K562 (cell line): ENCODE measurements around the gene SAMD8. TPM values are rescaled to one million over a fixed set of nuclear protein-coding genes. Genes with fewer than 3 reads are reported as not detected.

Experiments used
- CBX1 ChIP-seq: sonication (generic); IDR thresholded peaks from 2 replicates; pipeline ENCODE4 v1.6.1; 2016; ENCODE audit warnings: antibody characterized with exemption, low read depth, mild to moderate bottlenecking
- ERF ChIP-seq: fragments of 450-650 bp; formaldehyde crosslinking; IDR thresholded peaks from 2 replicates; pipeline ENCODE4 v1.4.0; 2020; ENCODE audit warnings: mild to moderate bottlenecking, mixed read lengths
- KAT2B ChIP-seq: IDR thresholded peaks from one replicate; pipeline ENCODE4 v1.6.1; 2012; ENCODE audit warnings: low read depth, mild to moderate bottlenecking, control low read depth, inconsistent platforms, low read length, moderate library complexity
- NONO ChIP-seq, 2 experiments: fragments of 200-400 bp in 1 of 2; fragments of 450-650 bp in 1 of 2; formaldehyde crosslinking in 1 of 2; IDR thresholded peaks; 2 replicates each; pipeline ENCODE4 v1.6.1; 2017; ENCODE audit warnings: low read depth in 2 of 2, mild to moderate bottlenecking in 2 of 2, moderate library complexity in 2 of 2, low read length in 1 of 2
- NR1H2 ChIP-seq: sonication (generic); formaldehyde crosslinking; IDR thresholded peaks from 2 replicates; pipeline ENCODE4 v1.4.0; 2020; ENCODE audit warnings: mild to moderate bottlenecking, missing genetic modification reagents
- POLR2AphosphoS5 ChIP-seq: IDR thresholded peaks from 2 replicates; pipeline ENCODE4 v1.6.1; 2011; ENCODE audit warnings: mild to moderate bottlenecking, low read depth, low read length, moderate library complexity; ENCODE audit not compliant: control insufficient read depth, insufficient read depth
- RB1 ChIP-seq: fragments of 450-650 bp; IDR thresholded peaks from 2 replicates; pipeline ENCODE4 v1.6.1; 2017; ENCODE audit warnings: low read depth, mild to moderate bottlenecking
- SPI1 ChIP-seq: IDR thresholded peaks from 2 replicates; pipeline ENCODE4 v1.6.1; 2011; ENCODE audit warnings: low read depth, low read length, control low read depth, borderline replicate concordance
- STAT6 ChIP-seq: sonication (generic); formaldehyde crosslinking; IDR thresholded peaks from 2 replicates; pipeline ENCODE4 v1.8.1; 2023; ENCODE audit warnings: mild to moderate bottlenecking, missing genetic modification reagents
- ZBTB12 ChIP-seq: fragments of 250-450 bp; sonication (Bioruptor Pico); IDR thresholded peaks from 2 replicates; pipeline ENCODE4 v1.4.0; 2020
- ZNF121 ChIP-seq: sonication (generic); formaldehyde crosslinking; conservative IDR thresholded peaks from 2 replicates; pipeline ENCODE4 v1.8.0; 2022; ENCODE audit warnings: missing genetic modification reagents
- ZNF253 ChIP-seq: fragments of 250-450 bp; sonication (Bioruptor Pico); conservative IDR thresholded peaks from 2 replicates; pipeline ENCODE4 v1.6.1; 2021; ENCODE audit warnings: mild to moderate bottlenecking
- ZNF586 ChIP-seq: fragments of 450-650 bp; formaldehyde crosslinking; conservative IDR thresholded peaks from 2 replicates; pipeline ENCODE4 v1.4.0; 2020; ENCODE audit warnings: mild to moderate bottlenecking, moderate library complexity
- ZNF668 ChIP-seq: fragments of 250-450 bp; sonication (Bioruptor Pico); IDR thresholded peaks from 2 replicates; pipeline ENCODE4 v1.8.0; 2022; ENCODE audit warnings: mild to moderate bottlenecking, inconsistent platforms
- ZNF696 ChIP-seq: fragments of 250-450 bp; sonication (Bioruptor Pico); conservative IDR thresholded peaks from 2 replicates; pipeline ENCODE4 v1.4.0; 2020; ENCODE audit warnings: mild to moderate bottlenecking, moderate library complexity
- ZNF785 ChIP-seq: fragments of 250-450 bp; sonication (Bioruptor Pico); IDR thresholded peaks from 2 replicates; pipeline ENCODE4 v1.4.0; 2020; ENCODE audit warnings: mild to moderate bottlenecking
- polyA plus RNA-seq, 8 experiments: library from polyadenylated mRNA; depleted of rRNA in 4 of 8; stranded (reverse) in 5 of 8; unstranded in 3 of 8; fragments of >200 nt; fragmentation: Nextera tagmentation in 2 of 8; fragmentation: Illumina TruSeq in 1 of 8; extraction: Ambion mirVana in 2 of 8; extraction: Trizol in 1 of 8; gene quantifications; 2 replicates each; pipeline versions ENCODE4 v1.2.1 to v1.2.3, GENCODE V29; 2011 to 2014; ENCODE audit warnings: inconsistent platforms in 1 of 8, missing spikeins in 1 of 8
- total RNA-seq, 7 experiments: library from RNA; depleted of rRNA in 6 of 7; stranded (reverse); fragments of >200 nt in 6 of 7; fragmentation: Illumina TruSeq in 2 of 7; extraction: Trizol in 2 of 7; gene quantifications; 2 replicates each; pipeline versions ENCODE4 v1.2.1 to v1.2.3, GENCODE V29; 2011 to 2021; ENCODE audit warnings: low replicate concordance in 1 of 7
- TF ChIP-seq, protein P1 (sequence below): fragments of 450-650 bp; IDR thresholded peaks from 2 replicates; pipeline ENCODE4 v1.6.1; 2016; ENCODE audit warnings: mild to moderate bottlenecking
- TF ChIP-seq, protein P2 (sequence below): fragments of 450-650 bp; formaldehyde crosslinking; IDR thresholded peaks from 2 replicates; pipeline ENCODE4 v1.4.0; 2020; ENCODE audit warnings: mild to moderate bottlenecking, moderate library complexity
- TF ChIP-seq, protein P3 (sequence below): fragments of 250-450 bp; sonication (Bioruptor Pico); IDR thresholded peaks from 2 replicates; pipeline ENCODE4 v1.8.0; 2021; ENCODE audit warnings: moderate library complexity, mild to moderate bottlenecking, inconsistent platforms

Gene SAMD8
- total and polyA plus RNA-seq, 9 of the 15 experiments (the other 6 are each of a cell fraction or from before 2014, with no cell fraction given): 2.7 to 16.1 (median 6.2) TPM

GRCh38 chr10:75111365-75111906 is at the start of gene SAMD8 (continued):
- no peak for TF ChIP-seq NR1H2
- no peak for TF ChIP-seq SPI1
- peak in 1 of 2 experiments; percentile 57; a peak in 2 of 4 replicates for TF ChIP-seq NONO (IDR thresholded peaks at IDR 0.05; ENCODE audit: low read depth in 2 of 2, low read length in 1 of 2)
- no peak for TF ChIP-seq ZNF253 (CRISPR knock-in tag)
- TF ChIP-seq ZBTB12 (CRISPR knock-in tag): no peak
- peak; percentile 59 for TF ChIP-seq POLR2AphosphoS5
- TF ChIP-seq ZNF785: no peak
- 0 out of 2 replicates have a peak, but pooled peaks have one; percentile 57 for TF ChIP-seq ERF (CRISPR knock-in tag)
- TF ChIP-seq RB1: peak; percentile 89
- TF ChIP-seq ZNF668 (CRISPR knock-in tag): no peak
- no peak for TF ChIP-seq KAT2B
- TF ChIP-seq, protein P1, sequence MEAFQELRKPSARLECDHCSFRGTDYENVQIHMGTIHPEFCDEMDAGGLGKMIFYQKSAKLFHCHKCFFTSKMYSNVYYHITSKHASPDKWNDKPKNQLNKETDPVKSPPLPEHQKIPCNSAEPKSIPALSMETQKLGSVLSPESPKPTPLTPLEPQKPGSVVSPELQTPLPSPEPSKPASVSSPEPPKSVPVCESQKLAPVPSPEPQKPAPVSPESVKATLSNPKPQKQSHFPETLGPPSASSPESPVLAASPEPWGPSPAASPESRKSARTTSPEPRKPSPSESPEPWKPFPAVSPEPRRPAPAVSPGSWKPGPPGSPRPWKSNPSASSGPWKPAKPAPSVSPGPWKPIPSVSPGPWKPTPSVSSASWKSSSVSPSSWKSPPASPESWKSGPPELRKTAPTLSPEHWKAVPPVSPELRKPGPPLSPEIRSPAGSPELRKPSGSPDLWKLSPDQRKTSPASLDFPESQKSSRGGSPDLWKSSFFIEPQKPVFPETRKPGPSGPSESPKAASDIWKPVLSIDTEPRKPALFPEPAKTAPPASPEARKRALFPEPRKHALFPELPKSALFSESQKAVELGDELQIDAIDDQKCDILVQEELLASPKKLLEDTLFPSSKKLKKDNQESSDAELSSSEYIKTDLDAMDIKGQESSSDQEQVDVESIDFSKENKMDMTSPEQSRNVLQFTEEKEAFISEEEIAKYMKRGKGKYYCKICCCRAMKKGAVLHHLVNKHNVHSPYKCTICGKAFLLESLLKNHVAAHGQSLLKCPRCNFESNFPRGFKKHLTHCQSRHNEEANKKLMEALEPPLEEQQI: no peak
- no peak for TF ChIP-seq CBX1
- TF ChIP-seq, protein P2, sequence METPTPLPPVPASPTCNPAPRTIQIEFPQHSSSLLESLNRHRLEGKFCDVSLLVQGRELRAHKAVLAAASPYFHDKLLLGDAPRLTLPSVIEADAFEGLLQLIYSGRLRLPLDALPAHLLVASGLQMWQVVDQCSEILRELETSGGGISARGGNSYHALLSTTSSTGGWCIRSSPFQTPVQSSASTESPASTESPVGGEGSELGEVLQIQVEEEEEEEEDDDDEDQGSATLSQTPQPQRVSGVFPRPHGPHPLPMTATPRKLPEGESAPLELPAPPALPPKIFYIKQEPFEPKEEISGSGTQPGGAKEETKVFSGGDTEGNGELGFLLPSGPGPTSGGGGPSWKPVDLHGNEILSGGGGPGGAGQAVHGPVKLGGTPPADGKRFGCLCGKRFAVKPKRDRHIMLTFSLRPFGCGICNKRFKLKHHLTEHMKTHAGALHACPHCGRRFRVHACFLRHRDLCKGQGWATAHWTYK (CRISPR knock-in tag): peak; percentile 36; the same call in 1 of the 2 replicates
- TF ChIP-seq STAT6 (CRISPR knock-in tag): no peak
- TF ChIP-seq, protein P3, sequence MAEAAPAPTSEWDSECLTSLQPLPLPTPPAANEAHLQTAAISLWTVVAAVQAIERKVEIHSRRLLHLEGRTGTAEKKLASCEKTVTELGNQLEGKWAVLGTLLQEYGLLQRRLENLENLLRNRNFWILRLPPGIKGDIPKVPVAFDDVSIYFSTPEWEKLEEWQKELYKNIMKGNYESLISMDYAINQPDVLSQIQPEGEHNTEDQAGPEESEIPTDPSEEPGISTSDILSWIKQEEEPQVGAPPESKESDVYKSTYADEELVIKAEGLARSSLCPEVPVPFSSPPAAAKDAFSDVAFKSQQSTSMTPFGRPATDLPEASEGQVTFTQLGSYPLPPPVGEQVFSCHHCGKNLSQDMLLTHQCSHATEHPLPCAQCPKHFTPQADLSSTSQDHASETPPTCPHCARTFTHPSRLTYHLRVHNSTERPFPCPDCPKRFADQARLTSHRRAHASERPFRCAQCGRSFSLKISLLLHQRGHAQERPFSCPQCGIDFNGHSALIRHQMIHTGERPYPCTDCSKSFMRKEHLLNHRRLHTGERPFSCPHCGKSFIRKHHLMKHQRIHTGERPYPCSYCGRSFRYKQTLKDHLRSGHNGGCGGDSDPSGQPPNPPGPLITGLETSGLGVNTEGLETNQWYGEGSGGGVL (CRISPR knock-in tag): no peak
- no peak for TF ChIP-seq ZNF586 (CRISPR knock-in tag)
- no peak for TF ChIP-seq ZNF696 (CRISPR knock-in tag)
- TF ChIP-seq ZNF121 (CRISPR knock-in tag): no peak
